ENCODE measurements around the gene NDNF.

The NDNF gene

DNA sequence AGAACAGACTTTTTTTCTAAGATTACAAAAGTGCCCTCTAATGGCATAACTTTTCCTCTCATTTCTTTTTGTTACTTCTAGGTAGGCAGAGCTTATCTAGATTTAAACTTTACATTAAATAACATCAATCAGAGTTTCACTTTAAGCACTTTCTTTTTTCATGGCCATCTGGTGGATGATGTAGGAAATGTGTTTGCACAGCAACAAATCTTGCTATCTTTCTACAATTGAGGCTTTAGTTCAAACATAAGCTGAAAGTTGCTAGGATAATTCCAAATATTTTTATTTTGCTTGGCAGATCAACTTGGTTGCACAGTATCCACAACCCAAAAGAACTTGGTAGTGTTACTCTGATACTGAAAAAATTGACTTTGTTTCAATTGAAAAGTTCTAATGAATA, 22.0 kb downstream of the NDNF start:
- H3K4me3 ChIP-seq (ENCODE audit: low read length in 2 of 2): no peak overlapping the region
- H3K27ac ChIP-seq (ENCODE audit: low read length): no peak overlapping the region
- H3K9ac ChIP-seq (ENCODE audit: low read length in 2 of 2): no peak overlapping the region
- no peaks in the 10 kb centered on the region for H3K9me3 ChIP-seq (ENCODE audit: control insufficient read depth in 2 of 2, low read length in 2 of 2)
- no peaks in the 10 kb centered on the region for H3K4me1 ChIP-seq (ENCODE audit: control insufficient read depth, insufficient read depth, low read length)
- no peaks in the 10 kb centered on the region for H3K27me3 ChIP-seq (ENCODE audit: control insufficient read depth in 1 of 2, insufficient read depth in 2 of 2, low read length in 2 of 2)
- H3K36me3 ChIP-seq (ENCODE audit: control insufficient read depth in 2 of 2, insufficient read depth in 2 of 2, low read length in 2 of 2): no peaks in the 10 kb centered on the region

DNA sequence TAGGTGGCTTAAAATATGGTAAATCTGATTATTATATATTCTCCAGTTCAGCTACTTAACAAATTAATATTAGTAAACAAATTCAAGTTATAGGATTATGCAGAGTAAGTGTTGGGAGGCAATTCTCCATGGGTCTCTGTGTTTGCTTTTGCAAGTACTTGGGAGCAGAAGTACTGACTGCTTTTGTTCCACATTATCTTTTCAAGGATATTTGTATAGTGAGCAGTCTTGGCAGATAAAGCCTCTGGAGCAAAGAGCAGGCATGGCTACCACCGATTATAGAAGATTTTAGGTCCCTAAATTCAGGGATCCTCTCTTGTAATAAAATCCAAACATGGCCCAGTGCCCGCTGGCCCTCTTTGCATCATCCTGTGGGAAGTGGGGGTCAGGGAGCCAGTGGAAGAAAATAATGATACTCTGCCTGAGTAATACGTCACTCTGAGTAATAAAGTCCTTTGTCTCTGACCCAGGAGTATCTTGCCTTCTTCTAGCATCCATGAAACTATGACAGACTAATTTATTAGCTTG, 23.2 kb downstream of the NDNF start:
- Histone ChIP-seq H3K36me3 (ENCODE audit: control insufficient read depth in 2 of 2, insufficient read depth in 2 of 2, low read length in 2 of 2) (no peaks in the 10 kb centered on the region), H3K9ac (ENCODE audit: low read length in 2 of 2) (no peak overlapping the region), H3K4me1 (ENCODE audit: control insufficient read depth, insufficient read depth, low read length) (no peaks in the 10 kb centered on the region), H3K27ac (ENCODE audit: low read length) (no peak overlapping the region), H3K27me3 (ENCODE audit: control insufficient read depth in 1 of 2, insufficient read depth in 2 of 2, low read length in 2 of 2) (no peaks in the 10 kb centered on the region), H3K4me3 (ENCODE audit: low read length in 2 of 2) (no peak overlapping the region), H3K9me3 (ENCODE audit: control insufficient read depth in 2 of 2, low read length in 2 of 2) (no peaks in the 10 kb centered on the region)

DNA sequence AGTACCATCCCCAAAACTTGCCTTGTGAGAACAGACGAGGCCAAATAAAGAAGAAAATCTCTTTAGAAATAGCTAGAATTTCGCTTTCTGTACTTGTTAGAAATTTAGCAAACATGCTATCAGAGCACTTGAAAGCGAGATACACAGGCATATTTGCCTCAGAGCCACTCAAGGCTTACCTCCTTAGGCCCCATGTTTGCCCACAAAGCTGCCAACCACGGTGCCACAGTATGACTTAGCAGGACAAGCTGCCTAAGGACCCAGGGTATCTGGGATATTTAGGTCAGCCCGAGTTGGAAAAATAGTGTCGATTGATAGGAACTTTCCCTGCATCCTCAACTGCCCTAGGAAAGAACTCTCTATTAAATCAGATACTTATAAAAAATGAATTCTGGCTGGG, 24.2 kb downstream of the NDNF start:
- Histone ChIP-seq H3K27ac (ENCODE audit: low read length) (no peak overlapping the region), H3K36me3 (ENCODE audit: control insufficient read depth in 2 of 2, insufficient read depth in 2 of 2, low read length in 2 of 2) (no peaks in the 10 kb centered on the region)

DNA sequence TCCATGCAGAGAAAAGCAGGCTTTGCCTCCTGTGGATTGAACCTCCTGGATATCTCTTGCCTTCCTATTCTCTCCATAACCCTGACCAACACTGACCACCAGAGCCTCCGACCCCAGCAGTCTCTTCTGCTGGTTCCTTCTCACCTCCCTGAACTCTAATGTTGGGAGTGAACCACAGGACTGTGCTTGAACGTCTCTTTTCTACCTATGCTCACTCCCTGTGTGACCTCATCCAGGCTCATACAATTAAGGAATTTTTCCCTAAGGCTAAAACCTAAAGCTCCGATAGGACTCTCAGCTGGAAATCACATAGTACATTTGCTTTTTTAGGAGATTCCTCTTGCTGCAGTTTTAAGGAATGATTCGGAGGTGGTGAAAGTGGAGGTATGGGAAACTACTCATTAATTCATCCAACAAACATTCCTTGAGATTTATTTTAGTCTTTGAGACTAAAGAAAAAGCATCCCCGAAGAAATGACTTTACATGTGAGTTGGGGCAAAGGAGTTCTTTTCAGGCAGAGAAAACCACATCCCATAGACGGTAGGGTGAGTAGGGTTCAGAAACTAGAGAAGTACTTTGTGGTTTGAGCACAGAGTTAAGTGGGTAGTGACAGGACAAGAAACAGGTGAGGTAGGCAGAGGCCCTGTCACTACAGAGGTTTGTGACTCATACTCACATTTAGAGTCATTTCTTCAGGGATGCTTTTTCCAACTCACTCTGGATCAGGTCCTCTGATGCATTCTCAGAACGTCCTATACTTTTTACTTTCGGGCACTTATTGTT, 30.8 kb downstream of the NDNF start:
- Histone ChIP-seq H3K36me3 (ENCODE audit: control insufficient read depth in 2 of 2, insufficient read depth in 2 of 2, low read length in 2 of 2) (peaks cover 0 to 5% of the 10 kb centered on the region in 2 donors), H3K4me3 (ENCODE audit: low read length in 2 of 2) (no peak overlapping the region), H3K27me3 (ENCODE audit: control insufficient read depth in 1 of 2, insufficient read depth in 2 of 2, low read length in 2 of 2) (no peaks in the 10 kb centered on the region), H3K9me3 (ENCODE audit: control insufficient read depth in 2 of 2, low read length in 2 of 2) (no peaks in the 10 kb centered on the region), H3K9ac (ENCODE audit: low read length in 2 of 2) (no peak overlapping the region), H3K4me1 (ENCODE audit: control insufficient read depth, insufficient read depth, low read length) (no peaks in the 10 kb centered on the region), H3K27ac (ENCODE audit: low read length) (no peak overlapping the region)

More for the DNA sequence above, 24.2 kb downstream of the NDNF start:
- Histone ChIP-seq H3K4me1 (ENCODE audit: control insufficient read depth, insufficient read depth, low read length) (no peaks in the 10 kb centered on the region), H3K9me3 (ENCODE audit: control insufficient read depth in 2 of 2, low read length in 2 of 2) (no peaks in the 10 kb centered on the region), H3K27me3 (ENCODE audit: control insufficient read depth in 1 of 2, insufficient read depth in 2 of 2, low read length in 2 of 2) (no peaks in the 10 kb centered on the region), H3K9ac (ENCODE audit: low read length in 2 of 2) (no peak overlapping the region), H3K4me3 (ENCODE audit: low read length in 2 of 2) (no peak overlapping the region)

DNA sequence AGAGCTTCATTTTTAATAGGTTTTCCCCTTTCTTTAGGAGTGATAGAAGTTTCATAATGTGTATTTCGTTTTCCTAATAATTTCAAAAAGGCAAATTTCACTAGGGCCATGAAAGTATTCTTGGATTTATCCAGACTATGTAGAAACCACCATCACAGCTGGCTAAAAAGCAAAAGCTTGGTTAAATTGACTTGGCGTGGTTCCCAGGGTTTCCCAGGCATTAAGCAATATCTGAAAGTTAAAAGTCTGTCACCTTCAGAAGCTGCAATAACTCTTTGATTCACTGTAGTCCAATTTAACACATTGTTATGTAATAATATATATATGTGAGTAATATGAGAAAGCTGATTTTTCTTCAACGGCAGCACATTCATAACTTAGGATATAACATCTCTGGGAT, 38.3 kb downstream of the NDNF start:
- Histone ChIP-seq H3K9ac (ENCODE audit: low read length in 2 of 2) (no peak overlapping the region), H3K4me1 (ENCODE audit: control insufficient read depth, insufficient read depth, low read length) (no peaks in the 10 kb centered on the region), H3K36me3 (ENCODE audit: control insufficient read depth in 2 of 2, insufficient read depth in 2 of 2, low read length in 2 of 2) (peaks cover 0 to 5% of the 10 kb centered on the region in 2 donors), H3K27ac (ENCODE audit: low read length) (no peak overlapping the region), H3K9me3 (ENCODE audit: control insufficient read depth in 2 of 2, low read length in 2 of 2) (no peaks in the 10 kb centered on the region), H3K27me3 (ENCODE audit: control insufficient read depth in 1 of 2, insufficient read depth in 2 of 2, low read length in 2 of 2) (no peaks in the 10 kb centered on the region), H3K4me3 (ENCODE audit: low read length in 2 of 2) (no peak overlapping the region)

DNA sequence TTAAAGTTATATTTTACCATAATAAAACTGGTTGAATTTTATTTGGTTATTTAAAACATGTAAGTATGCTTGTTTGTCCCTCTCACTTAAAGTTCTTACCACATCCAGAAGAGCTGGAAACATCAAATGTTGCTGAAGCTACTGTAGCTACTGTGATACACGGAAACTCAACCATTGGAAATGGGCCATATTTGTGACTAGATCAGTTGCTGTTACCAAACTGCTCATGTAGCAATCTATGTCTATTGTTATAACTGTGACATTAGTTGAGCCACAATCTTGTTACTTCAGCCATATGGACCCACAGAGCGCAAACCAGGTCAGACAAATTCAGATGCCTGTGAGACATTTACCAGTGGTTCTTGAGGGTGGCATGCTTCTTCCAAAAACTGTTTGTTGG, 41.6 kb downstream of the NDNF start:
- no peaks in the 10 kb centered on the region for H3K27me3 ChIP-seq (ENCODE audit: control insufficient read depth in 1 of 2, insufficient read depth in 2 of 2, low read length in 2 of 2)
- H3K4me3 ChIP-seq (ENCODE audit: low read length in 2 of 2): no peak overlapping the region
- no peaks in the 10 kb centered on the region for H3K4me1 ChIP-seq (ENCODE audit: control insufficient read depth, insufficient read depth, low read length)
- no peaks in the 10 kb centered on the region for H3K36me3 ChIP-seq (ENCODE audit: control insufficient read depth in 2 of 2, insufficient read depth in 2 of 2, low read length in 2 of 2)
- H3K9ac ChIP-seq (ENCODE audit: low read length in 2 of 2): no peak overlapping the region
- H3K9me3 ChIP-seq (ENCODE audit: control insufficient read depth in 2 of 2, low read length in 2 of 2): no peaks in the 10 kb centered on the region
- H3K27ac ChIP-seq (ENCODE audit: low read length): no peak overlapping the region

DNA sequence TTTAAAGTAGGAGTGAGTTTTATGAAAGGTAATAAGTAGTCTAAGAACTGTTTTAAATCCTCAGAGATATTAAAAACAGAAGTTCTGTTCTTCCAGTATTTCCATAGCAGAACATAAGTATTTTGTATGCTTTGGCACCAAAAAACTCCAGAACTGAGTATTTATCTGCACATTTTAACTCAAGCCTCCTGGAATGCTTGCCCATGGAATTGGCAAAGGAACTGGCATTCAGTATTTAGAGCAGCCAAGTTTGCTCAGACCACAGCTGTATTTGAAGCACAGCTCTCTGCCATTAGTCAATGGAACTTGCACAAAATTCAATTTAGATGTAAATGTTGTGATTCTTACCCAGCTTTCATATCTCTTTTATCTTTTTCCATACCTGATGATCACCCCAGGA, 42.2 kb downstream of the NDNF start:
- Histone ChIP-seq H3K9ac (ENCODE audit: low read length in 2 of 2) (no peak overlapping the region), H3K4me3 (ENCODE audit: low read length in 2 of 2) (no peak overlapping the region), H3K36me3 (ENCODE audit: control insufficient read depth in 2 of 2, insufficient read depth in 2 of 2, low read length in 2 of 2) (no peaks in the 10 kb centered on the region), H3K27ac (ENCODE audit: low read length) (no peak overlapping the region), H3K4me1 (ENCODE audit: control insufficient read depth, insufficient read depth, low read length) (no peaks in the 10 kb centered on the region), H3K9me3 (ENCODE audit: control insufficient read depth in 2 of 2, low read length in 2 of 2) (no peaks in the 10 kb centered on the region), H3K27me3 (ENCODE audit: control insufficient read depth in 1 of 2, insufficient read depth in 2 of 2, low read length in 2 of 2) (no peaks in the 10 kb centered on the region)

DNA sequence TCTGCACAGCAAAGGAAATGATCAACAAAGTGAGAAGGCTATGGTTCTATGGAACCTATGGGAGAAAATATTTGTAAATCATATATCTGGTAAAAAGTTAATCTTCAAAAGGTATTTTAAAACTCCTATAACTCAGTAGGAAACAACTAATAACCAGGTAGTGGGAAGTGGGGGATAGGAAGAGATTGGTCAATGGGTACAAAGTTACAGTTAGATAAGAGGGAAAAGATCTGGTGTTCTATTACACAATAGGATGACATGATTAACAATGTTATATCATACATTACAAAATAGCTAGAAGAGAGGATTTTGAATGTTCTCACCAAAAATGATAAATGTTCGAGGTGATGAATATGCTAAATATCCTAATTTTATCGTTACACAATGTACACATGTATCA, 46.3 kb downstream of the NDNF start:
- Histone ChIP-seq H3K9me3 (ENCODE audit: control insufficient read depth in 2 of 2, low read length in 2 of 2) (no peaks in the 10 kb centered on the region), H3K27ac (ENCODE audit: low read length) (no peak overlapping the region), H3K36me3 (ENCODE audit: control insufficient read depth in 2 of 2, insufficient read depth in 2 of 2, low read length in 2 of 2) (no peaks in the 10 kb centered on the region), H3K4me3 (ENCODE audit: low read length in 2 of 2) (no peak overlapping the region), H3K9ac (ENCODE audit: low read length in 2 of 2) (no peak overlapping the region), H3K27me3 (ENCODE audit: control insufficient read depth in 1 of 2, insufficient read depth in 2 of 2, low read length in 2 of 2) (no peaks in the 10 kb centered on the region), H3K4me1 (ENCODE audit: control insufficient read depth, insufficient read depth, low read length) (no peaks in the 10 kb centered on the region)

DNA sequence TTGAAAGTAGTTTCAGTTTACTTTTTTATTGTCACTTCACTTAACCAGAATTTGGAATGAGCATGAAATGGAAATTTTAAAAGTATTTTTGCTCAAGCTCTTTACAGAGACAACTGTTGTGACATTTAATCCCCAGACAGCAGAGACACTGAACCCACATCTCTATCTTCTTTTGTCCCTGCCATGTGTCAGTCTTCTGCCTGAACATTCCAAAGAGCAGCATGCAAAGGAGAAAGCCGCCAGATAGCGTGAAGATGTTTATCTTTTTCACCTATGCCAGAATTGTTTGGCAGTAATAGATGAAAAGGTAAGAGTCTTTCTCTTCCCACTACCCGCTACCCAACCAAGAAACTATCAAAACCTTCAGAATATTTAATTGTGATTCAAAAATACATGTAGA, 46.8 kb downstream of the NDNF start:
- Histone ChIP-seq H3K4me1 (ENCODE audit: control insufficient read depth, insufficient read depth, low read length) (no peaks in the 10 kb centered on the region), H3K9me3 (ENCODE audit: control insufficient read depth in 2 of 2, low read length in 2 of 2) (no peaks in the 10 kb centered on the region), H3K27ac (ENCODE audit: low read length) (no peak overlapping the region), H3K27me3 (ENCODE audit: control insufficient read depth in 1 of 2, insufficient read depth in 2 of 2, low read length in 2 of 2) (no peaks in the 10 kb centered on the region), H3K36me3 (ENCODE audit: control insufficient read depth in 2 of 2, insufficient read depth in 2 of 2, low read length in 2 of 2) (no peaks in the 10 kb centered on the region), H3K4me3 (ENCODE audit: low read length in 2 of 2) (no peak overlapping the region), H3K9ac (ENCODE audit: low read length in 2 of 2) (no peak overlapping the region)

DNA sequence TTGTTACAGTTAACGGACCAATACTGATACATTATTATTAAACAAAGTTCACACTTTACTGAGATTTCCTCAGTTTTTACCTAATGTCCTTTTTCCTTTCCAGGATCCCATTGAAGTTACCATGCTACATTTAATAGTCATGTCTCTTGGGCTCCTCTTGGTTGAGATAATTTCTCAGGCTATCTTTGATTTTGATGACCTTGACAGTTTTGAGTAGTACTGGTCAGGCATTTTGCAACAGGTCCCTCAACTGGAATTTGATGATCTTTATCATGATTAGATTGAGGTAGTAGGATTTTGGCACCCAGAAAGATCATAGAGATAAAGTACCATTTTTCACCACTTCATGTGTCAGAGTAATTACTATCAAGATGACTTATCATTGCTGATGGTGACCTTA, 53.8 kb downstream of the NDNF start:
- Histone ChIP-seq H3K36me3 (ENCODE audit: control insufficient read depth in 2 of 2, insufficient read depth in 2 of 2, low read length in 2 of 2) (no peaks in the 10 kb centered on the region), H3K27ac (ENCODE audit: low read length) (no peak overlapping the region), H3K27me3 (ENCODE audit: control insufficient read depth in 1 of 2, insufficient read depth in 2 of 2, low read length in 2 of 2) (no peaks in the 10 kb centered on the region), H3K4me3 (ENCODE audit: low read length in 2 of 2) (no peak overlapping the region), H3K9me3 (ENCODE audit: control insufficient read depth in 2 of 2, low read length in 2 of 2) (no peaks in the 10 kb centered on the region), H3K4me1 (ENCODE audit: control insufficient read depth, insufficient read depth, low read length) (no peaks in the 10 kb centered on the region), H3K9ac (ENCODE audit: low read length in 2 of 2) (no peak overlapping the region)

DNA sequence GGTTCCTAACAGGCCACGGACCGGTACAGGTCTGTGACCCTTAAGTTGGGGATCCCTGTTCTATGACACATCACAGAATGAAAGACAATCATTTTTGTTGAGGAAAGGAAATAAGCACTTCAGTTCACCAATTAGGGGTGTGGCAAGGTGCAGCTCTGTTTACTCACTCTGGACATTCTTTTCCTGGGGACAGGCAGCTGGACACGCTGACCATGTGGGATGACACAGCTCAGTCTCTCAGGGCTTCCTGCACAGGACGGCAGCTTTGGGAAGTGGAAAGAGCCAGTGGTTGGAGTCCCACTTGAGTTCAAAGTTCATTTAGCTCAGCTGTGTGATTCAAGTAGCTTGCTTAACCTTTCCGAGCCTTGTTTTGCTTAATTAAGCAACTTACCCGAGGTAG, 55.7 kb downstream of the NDNF start:
- no peak overlapping the region for H3K4me3 ChIP-seq (ENCODE audit: low read length in 2 of 2)
- no peaks in the 10 kb centered on the region for H3K36me3 ChIP-seq (ENCODE audit: control insufficient read depth in 2 of 2, insufficient read depth in 2 of 2, low read length in 2 of 2)
- no peak overlapping the region for H3K27ac ChIP-seq (ENCODE audit: low read length)
- H3K4me1 ChIP-seq (ENCODE audit: control insufficient read depth, insufficient read depth, low read length): no peaks in the 10 kb centered on the region
- H3K9ac ChIP-seq (ENCODE audit: low read length in 2 of 2): no peak overlapping the region
- no peaks in the 10 kb centered on the region for H3K27me3 ChIP-seq (ENCODE audit: control insufficient read depth in 1 of 2, insufficient read depth in 2 of 2, low read length in 2 of 2)
- no peaks in the 10 kb centered on the region for H3K9me3 ChIP-seq (ENCODE audit: control insufficient read depth in 2 of 2, low read length in 2 of 2)
